NCI-H748 (cell line): Measurements from ENCODE around the gene FDXR.

ENCODE experiments used
- DNase-seq: peaks from one replicate; lab custom pipeline; 2025; ENCODE audit not compliant: unreplicated experiment; lab: John Stamatoyannopoulos, UW

The FDXR gene

GRCh38 chr17:74859459-74860228 is 13.2 kb downstream of the FDXR start, which contains the start of gene GRIN2C:
TSS of gene GRIN2C (minus strand) at chr17:74859885. CDS start at chr17:74855092, 4,793 bp downstream.
- DNase-seq: peak; percentile 16

- no peak for DNase-seq
Observed at GRCh38 chr17:74858672-74859458, 13.9 kb downstream of the FDXR start.

- no peak for DNase-seq
Observed at GRCh38 chr17:74857191-74857590, 15.6 kb downstream of the FDXR start.

GRCh38 chr17:74856112-74856511 is 16.7 kb downstream of the FDXR start:
- DNase-seq: no peak

- DNase-seq: no peak
Observed at GRCh38 chr17:74855323-74855722, 17.5 kb downstream of the FDXR start.

GRCh38 chr17:74854792-74855191 is 18.0 kb downstream of the FDXR start:
- DNase-seq: no peak

GRCh38 chr17:74853669-74854068 is 19.1 kb downstream of the FDXR start:
- no peak for DNase-seq

GRCh38 chr17:74853048-74853397 is 19.8 kb downstream of the FDXR start:
- no peak for DNase-seq

GRCh38 chr17:74852237-74853047 is 20.4 kb downstream of the FDXR start:
- DNase-seq: no peak

- DNase-seq: peak; percentile 85
Observed at GRCh38 chr17:74851612-74852236, 21.1 kb downstream of the FDXR start.

- no peak for DNase-seq
Observed at GRCh38 chr17:74850914-74851313, 21.9 kb downstream of the FDXR start.

- DNase-seq: no peak
Observed at GRCh38 chr17:74850310-74850709, 22.5 kb downstream of the FDXR start.

GRCh38 chr17:74848656-74849399 is 24.0 kb downstream of the FDXR start:
- no peak for DNase-seq

GRCh38 chr17:74846621-74847020 is 26.2 kb downstream of the FDXR start:
- DNase-seq: no peak

GRCh38 chr17:74843352-74843627 is 29.5 kb downstream of the FDXR start:
- no peak for DNase-seq

- DNase-seq: peak; percentile 72
Observed at GRCh38 chr17:74842599-74843351, 30.0 kb downstream of the FDXR start.

GRCh38 chr17:74842146-74842598 is 30.6 kb downstream of the FDXR start:
- DNase-seq: no peak

- DNase-seq: no peak
Observed at GRCh38 chr17:74840989-74841666, 31.7 kb downstream of the FDXR start.
